ENCODE measurements around the gene CD96. TPM values are rescaled to one million over a fixed set of nuclear protein-coding genes. Genes with fewer than 3 reads are reported as not detected.
"Not testable (repeated sequence)": the region's sequence is repeated elsewhere in the genome, so short reads cannot be mapped to it uniquely, and the experiment has no call there.

CD96 gene
- total RNA-seq, 1 experiment from 2014 or later = not detected

- H3K36me3 ChIP-seq = no peaks in the 10 kb centered on the region
- H3K9me3 ChIP-seq = no peaks in the 10 kb centered on the region
- no peaks in the 10 kb centered on the region for H3K27me3 ChIP-seq
- no peak for DNase-seq
- no peak overlapping the region for H3K4me3 ChIP-seq
These were observed 62.1 kb downstream of the CD96 start for GRCh38 chr3:111604119-111604518.

- no peaks in the 10 kb centered on the region for H3K9me3 ChIP-seq
- H3K4me3 ChIP-seq = no peak overlapping the region
- no peak for DNase-seq
- H3K27me3 ChIP-seq = no peaks in the 10 kb centered on the region
- no peaks in the 10 kb centered on the region for H3K36me3 ChIP-seq
These were observed 63.0 kb downstream of the CD96 start for GRCh38 chr3:111605018-111605417.

- no peak overlapping the region for H3K4me3 ChIP-seq
- H3K27me3 ChIP-seq = no peaks in the 10 kb centered on the region
- no peaks in the 10 kb centered on the region for H3K36me3 ChIP-seq
- no peaks in the 10 kb centered on the region for H3K9me3 ChIP-seq
- DNase-seq = no peak
These were observed 63.5 kb downstream of the CD96 start for GRCh38 chr3:111605493-111605892.

GRCh38 chr3:111607240-111607920 lies 65.4 kb downstream of the CD96 start:
- Histone ChIP-seq H3K36me3 (no peaks in the 10 kb centered on the region), H3K4me3 (no peak overlapping the region), H3K9me3 (no peaks in the 10 kb centered on the region), H3K27me3 (no peaks in the 10 kb centered on the region)
- no peak for DNase-seq

GRCh38 chr3:111608383-111608782 lies 66.4 kb downstream of the CD96 start:
- Histone ChIP-seq H3K36me3 (no peaks in the 10 kb centered on the region), H3K27me3 (no peaks in the 10 kb centered on the region), H3K9me3 (no peaks in the 10 kb centered on the region), H3K4me3 (no peak overlapping the region)
- DNase-seq = no peak

GRCh38 chr3:111609700-111610099 lies 67.7 kb downstream of the CD96 start:
- Histone ChIP-seq H3K9me3 (no peaks in the 10 kb centered on the region), H3K36me3 (no peaks in the 10 kb centered on the region), H3K27me3 (no peaks in the 10 kb centered on the region), H3K4me3 (no peak overlapping the region)
- no peak for DNase-seq

GRCh38 chr3:111610189-111610588 lies 68.2 kb downstream of the CD96 start:
- DNase-seq = no peak
- Histone ChIP-seq H3K9me3 (no peaks in the 10 kb centered on the region), H3K27me3 (no peaks in the 10 kb centered on the region), H3K4me3 (no peak overlapping the region), H3K36me3 (no peaks in the 10 kb centered on the region)

- Histone ChIP-seq H3K4me3 (no peak overlapping the region), H3K27me3 (no peaks in the 10 kb centered on the region), H3K9me3 (no peaks in the 10 kb centered on the region), H3K36me3 (no peaks in the 10 kb centered on the region)
- DNase-seq = no peak
These were observed 68.6 kb downstream of the CD96 start for GRCh38 chr3:111610612-111611054.

GRCh38 chr3:111613294-111613693 lies 71.3 kb downstream of the CD96 start:
- H3K27me3 ChIP-seq = no peaks in the 10 kb centered on the region
- no peak overlapping the region for H3K4me3 ChIP-seq
- H3K36me3 ChIP-seq = no peaks in the 10 kb centered on the region
- H3K9me3 ChIP-seq = no peaks in the 10 kb centered on the region
- DNase-seq = no peak

GRCh38 chr3:111615880-111616279 lies 73.9 kb downstream of the CD96 start:
- no peaks in the 10 kb centered on the region for H3K27me3 ChIP-seq
- no peaks in the 10 kb centered on the region for H3K36me3 ChIP-seq
- H3K4me3 ChIP-seq = no peak overlapping the region
- DNase-seq = no peak
- H3K9me3 ChIP-seq = no peaks in the 10 kb centered on the region

GRCh38 chr3:111616417-111617105 lies 74.6 kb downstream of the CD96 start:
- H3K9me3 ChIP-seq = no peaks in the 10 kb centered on the region
- H3K27me3 ChIP-seq = no peaks in the 10 kb centered on the region
- no peak overlapping the region for H3K4me3 ChIP-seq
- no peak for DNase-seq
- no peaks in the 10 kb centered on the region for H3K36me3 ChIP-seq

- Histone ChIP-seq H3K9me3 (no peaks in the 10 kb centered on the region), H3K27me3 (no peaks in the 10 kb centered on the region), H3K36me3 (no peaks in the 10 kb centered on the region), H3K4me3 (no peak overlapping the region)
- no peak for DNase-seq
These were observed 75.4 kb downstream of the CD96 start for GRCh38 chr3:111617406-111617805.

GRCh38 chr3:111617912-111618601 lies 76.1 kb downstream of the CD96 start:
- H3K9me3 ChIP-seq = no peaks in the 10 kb centered on the region
- peak; percentile 68 for DNase-seq
- no peaks in the 10 kb centered on the region for H3K27me3 ChIP-seq
- no peaks in the 10 kb centered on the region for H3K36me3 ChIP-seq
- H3K4me3 ChIP-seq = no peak overlapping the region

- DNase-seq = no peak
- Histone ChIP-seq H3K36me3 (no peaks in the 10 kb centered on the region), H3K9me3 (no peaks in the 10 kb centered on the region), H3K4me3 (no peak overlapping the region), H3K27me3 (no peaks in the 10 kb centered on the region)
These were observed 76.9 kb downstream of the CD96 start for GRCh38 chr3:111618945-111619344.

GRCh38 chr3:111619833-111620232 lies 77.8 kb downstream of the CD96 start:
- Histone ChIP-seq H3K36me3 (no peaks in the 10 kb centered on the region), H3K9me3 (no peaks in the 10 kb centered on the region), H3K27me3 (no peaks in the 10 kb centered on the region), H3K4me3 (no peak overlapping the region)
- peak; percentile 39 for DNase-seq

GRCh38 chr3:111621535-111621934 lies 79.5 kb downstream of the CD96 start:
- no peaks in the 10 kb centered on the region for H3K9me3 ChIP-seq
- DNase-seq = no peak
- H3K36me3 ChIP-seq = no peaks in the 10 kb centered on the region
- no peaks in the 10 kb centered on the region for H3K27me3 ChIP-seq
- H3K4me3 ChIP-seq = no peak overlapping the region

GRCh38 chr3:111627092-111627491 lies 85.1 kb downstream of the CD96 start:
- Histone ChIP-seq H3K27me3 (no peaks in the 10 kb centered on the region), H3K9me3 (peaks cover 23% of the 10 kb centered on the region), H3K4me3 (no peak overlapping the region), H3K36me3 (no peaks in the 10 kb centered on the region)
- no peak for DNase-seq

GRCh38 chr3:111629018-111629417 lies 87.0 kb downstream of the CD96 start:
- H3K9me3 ChIP-seq = peaks cover 26% of the 10 kb centered on the region
- H3K4me3 ChIP-seq, DNase-seq, H3K36me3 ChIP-seq, H3K27me3 ChIP-seq: not testable (repeated sequence)

Data from MG63 (cell line).